GM21737 (cell line): ENCODE results near the gene YIPF7.

ENCODE experiments used
- ATAC-seq: cut with Tn5 transposase; IDR thresholded peaks from one replicate; pipeline ENCODE4 v1.9.1; 2021; ENCODE audit warnings: mild to moderate bottlenecking, moderate library complexity; ENCODE audit not compliant: unreplicated experiment

YIPF7 gene

GRCh38 chr4:44629280-44629866 is 22.1 kb downstream of the YIPF7 start:
- peak; percentile 95 for ATAC-seq

- ATAC-seq, result no peak
Measured at GRCh38 chr4:44623676-44624075, 27.7 kb downstream of the YIPF7 start.

- no peak for ATAC-seq
Measured at GRCh38 chr4:44616621-44617020, 34.8 kb downstream of the YIPF7 start.

- ATAC-seq, result no peak
Measured at GRCh38 chr4:44583393-44583792, 68.0 kb downstream of the YIPF7 start.

GRCh38 chr4:44580231-44580630 is 71.2 kb downstream of the YIPF7 start:
- ATAC-seq, result no peak

GRCh38 chr4:44578954-44579353 is 72.5 kb downstream of the YIPF7 start:
- ATAC-seq, result no peak
